ENCODE results near the gene ACCS. TPM values are rescaled to one million over a fixed set of nuclear protein-coding genes. Genes with fewer than 3 reads are reported as not detected.

The ACCS gene
- total and polyA plus RNA-seq, 9 of the 15 experiments (the other 6 are each of a cell fraction or from before 2014, with no cell fraction given): 4.2 to 25.9 (median 16.3) TPM

DNA sequence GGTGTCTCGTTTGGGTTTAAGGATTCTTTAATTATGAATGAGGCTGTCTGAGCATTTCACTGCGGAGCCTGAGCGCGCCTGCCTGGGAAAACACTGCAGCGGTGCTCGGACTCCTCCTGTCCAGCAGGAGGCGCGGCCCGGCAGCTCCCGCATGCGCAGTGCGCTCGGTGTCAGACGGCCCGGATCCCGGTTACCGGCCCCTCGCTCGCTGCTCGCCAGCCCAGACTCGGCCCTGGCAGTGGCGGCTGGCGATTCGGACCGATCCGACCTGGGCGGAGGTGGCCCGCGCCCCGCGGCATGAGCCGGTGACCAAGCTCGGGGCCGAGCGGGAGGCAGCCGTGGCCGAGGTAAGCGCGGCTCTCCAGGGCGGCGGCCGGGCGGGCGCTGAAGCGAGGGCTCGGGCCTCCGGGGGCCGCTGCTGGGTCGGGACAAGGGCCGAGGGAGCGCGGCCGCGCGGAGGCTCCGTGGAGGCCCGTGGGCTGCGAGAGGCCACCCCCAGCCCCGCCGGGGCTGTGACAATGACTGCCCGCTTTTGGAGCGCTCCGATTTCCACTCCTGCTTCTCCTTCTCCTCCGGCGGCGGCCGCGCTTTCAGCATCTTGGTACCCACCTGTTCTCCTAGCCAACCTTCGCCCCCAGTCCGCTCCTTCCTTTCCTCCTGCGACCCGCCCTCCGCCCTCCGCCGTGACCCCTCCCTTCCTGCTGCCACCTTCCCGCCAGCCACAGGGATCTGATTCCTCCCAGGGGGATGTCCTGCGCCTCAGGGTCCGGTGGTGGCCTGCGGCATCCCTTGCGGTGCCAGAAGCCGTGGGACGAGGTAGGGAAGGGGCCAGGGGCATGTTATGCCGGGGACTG is 29.7 kb downstream of the ACCS start, which contains the start of gene EXT2 (continued):
- TF ChIP-seq, protein P1, sequence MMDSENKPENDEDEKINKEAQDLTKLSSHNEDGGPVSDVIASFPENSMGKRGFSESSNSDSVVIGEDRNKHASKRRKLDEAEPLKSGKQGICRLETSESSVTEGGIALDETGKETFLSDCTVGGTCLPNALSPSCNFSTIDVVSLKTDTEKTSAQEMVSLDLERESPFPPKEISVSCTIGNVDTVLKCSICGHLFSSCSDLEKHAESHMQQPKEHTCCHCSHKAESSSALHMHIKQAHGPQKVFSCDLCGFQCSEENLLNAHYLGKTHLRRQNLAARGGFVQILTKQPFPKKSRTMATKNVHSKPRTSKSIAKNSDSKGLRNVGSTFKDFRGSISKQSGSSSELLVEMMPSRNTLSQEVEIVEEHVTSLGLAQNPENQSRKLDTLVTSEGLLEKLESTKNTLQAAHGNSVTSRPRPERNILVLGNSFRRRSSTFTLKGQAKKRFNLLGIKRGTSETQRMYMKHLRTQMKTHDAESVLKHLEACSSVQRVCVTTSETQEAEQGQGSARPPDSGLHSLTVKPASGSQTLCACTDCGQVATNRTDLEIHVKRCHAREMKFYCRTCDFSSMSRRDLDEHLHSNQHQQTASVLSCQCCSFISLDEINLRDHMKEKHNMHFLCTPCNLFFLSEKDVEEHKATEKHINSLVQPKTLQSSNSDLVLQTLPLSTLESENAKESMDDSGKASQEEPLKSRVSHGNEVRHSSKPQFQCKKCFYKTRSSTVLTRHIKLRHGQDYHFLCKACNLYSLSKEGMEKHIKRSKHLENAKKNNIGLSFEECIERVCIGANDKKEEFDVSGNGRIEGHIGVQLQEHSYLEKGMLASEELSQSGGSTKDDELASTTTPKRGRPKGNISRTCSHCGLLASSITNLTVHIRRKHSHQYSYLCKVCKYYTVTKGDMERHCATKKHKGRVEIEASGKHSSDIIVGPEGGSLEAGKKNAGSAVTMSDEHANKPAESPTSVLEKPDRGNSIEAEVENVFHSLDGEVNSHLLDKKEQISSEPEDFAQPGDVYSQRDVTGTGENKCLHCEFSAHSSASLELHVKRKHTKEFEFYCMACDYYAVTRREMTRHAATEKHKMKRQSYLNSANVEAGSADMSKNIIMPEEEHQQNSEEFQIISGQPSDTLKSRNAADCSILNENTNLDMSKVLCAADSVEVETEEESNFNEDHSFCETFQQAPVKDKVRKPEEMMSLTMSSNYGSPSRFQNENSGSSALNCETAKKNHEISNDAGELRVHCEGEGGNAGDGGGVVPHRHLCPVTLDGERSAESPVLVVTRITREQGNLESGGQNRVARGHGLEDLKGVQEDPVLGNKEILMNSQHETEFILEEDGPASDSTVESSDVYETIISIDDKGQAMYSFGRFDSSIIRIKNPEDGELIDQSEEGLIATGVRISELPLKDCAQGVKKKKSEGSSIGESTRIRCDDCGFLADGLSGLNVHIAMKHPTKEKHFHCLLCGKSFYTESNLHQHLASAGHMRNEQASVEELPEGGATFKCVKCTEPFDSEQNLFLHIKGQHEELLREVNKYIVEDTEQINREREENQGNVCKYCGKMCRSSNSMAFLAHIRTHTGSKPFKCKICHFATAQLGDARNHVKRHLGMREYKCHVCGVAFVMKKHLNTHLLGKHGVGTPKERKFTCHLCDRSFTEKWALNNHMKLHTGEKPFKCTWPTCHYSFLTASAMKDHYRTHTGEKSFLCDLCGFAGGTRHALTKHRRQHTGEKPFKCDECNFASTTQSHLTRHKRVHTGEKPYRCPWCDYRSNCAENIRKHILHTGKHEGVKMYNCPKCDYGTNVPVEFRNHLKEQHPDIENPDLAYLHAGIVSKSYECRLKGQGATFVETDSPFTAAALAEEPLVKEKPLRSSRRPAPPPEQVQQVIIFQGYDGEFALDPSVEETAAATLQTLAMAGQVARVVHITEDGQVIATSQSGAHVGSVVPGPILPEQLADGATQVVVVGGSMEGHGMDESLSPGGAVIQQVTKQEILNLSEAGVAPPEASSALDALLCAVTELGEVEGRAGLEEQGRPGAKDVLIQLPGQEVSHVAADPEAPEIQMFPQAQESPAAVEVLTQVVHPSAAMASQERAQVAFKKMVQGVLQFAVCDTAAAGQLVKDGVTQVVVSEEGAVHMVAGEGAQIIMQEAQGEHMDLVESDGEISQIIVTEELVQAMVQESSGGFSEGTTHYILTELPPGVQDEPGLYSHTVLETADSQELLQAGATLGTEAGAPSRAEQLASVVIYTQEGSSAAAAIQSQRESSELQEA (IDR thresholded peaks at IDR 0.05; ENCODE audit: low read depth): no peak
- TF ChIP-seq, protein P2, sequence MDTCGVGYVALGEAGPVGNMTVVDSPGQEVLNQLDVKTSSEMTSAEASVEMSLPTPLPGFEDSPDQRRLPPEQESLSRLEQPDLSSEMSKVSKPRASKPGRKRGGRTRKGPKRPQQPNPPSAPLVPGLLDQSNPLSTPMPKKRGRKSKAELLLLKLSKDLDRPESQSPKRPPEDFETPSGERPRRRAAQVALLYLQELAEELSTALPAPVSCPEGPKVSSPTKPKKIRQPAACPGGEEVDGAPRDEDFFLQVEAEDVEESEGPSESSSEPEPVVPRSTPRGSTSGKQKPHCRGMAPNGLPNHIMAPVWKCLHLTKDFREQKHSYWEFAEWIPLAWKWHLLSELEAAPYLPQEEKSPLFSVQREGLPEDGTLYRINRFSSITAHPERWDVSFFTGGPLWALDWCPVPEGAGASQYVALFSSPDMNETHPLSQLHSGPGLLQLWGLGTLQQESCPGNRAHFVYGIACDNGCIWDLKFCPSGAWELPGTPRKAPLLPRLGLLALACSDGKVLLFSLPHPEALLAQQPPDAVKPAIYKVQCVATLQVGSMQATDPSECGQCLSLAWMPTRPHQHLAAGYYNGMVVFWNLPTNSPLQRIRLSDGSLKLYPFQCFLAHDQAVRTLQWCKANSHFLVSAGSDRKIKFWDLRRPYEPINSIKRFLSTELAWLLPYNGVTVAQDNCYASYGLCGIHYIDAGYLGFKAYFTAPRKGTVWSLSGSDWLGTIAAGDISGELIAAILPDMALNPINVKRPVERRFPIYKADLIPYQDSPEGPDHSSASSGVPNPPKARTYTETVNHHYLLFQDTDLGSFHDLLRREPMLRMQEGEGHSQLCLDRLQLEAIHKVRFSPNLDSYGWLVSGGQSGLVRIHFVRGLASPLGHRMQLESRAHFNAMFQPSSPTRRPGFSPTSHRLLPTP (IDR thresholded peaks at IDR 0.05; ENCODE audit: borderline replicate concordance, extremely low read depth, insufficient read length): no peak
- TF ChIP-seq ZNF444 (CRISPR knock-in tag; IDR thresholded peaks at IDR 0.05) (no peak), RBM14 (IDR thresholded peaks at IDR 0.05; ENCODE audit: borderline replicate concordance, insufficient read depth, low read depth, low read length) (no peak), RFX5 (IDR thresholded peaks at IDR 0.05; ENCODE audit: low read depth, low read length) (no peak), SRSF7 (optimal IDR thresholded peaks at IDR 0.05; ENCODE audit: low read depth, low read length) (no peak), KAT2B (IDR thresholded peaks at IDR 0.05; ENCODE audit: low read depth, low read length) (no peak), FOXK2 (conservative IDR thresholded peaks at IDR 0.05 in 1 of 2, IDR thresholded peaks at IDR 0.05 in 1 of 2; ENCODE audit: low read depth in 2 of 2) (no peak), CBX2 (IDR thresholded peaks at IDR 0.05; ENCODE audit: insufficient read depth, low read length, poor library complexity, severe bottlenecking) (no peak), THRAP3 (IDR thresholded peaks at IDR 0.05; ENCODE audit: borderline replicate concordance) (no peak)
- TF ChIP-seq, protein P3, sequence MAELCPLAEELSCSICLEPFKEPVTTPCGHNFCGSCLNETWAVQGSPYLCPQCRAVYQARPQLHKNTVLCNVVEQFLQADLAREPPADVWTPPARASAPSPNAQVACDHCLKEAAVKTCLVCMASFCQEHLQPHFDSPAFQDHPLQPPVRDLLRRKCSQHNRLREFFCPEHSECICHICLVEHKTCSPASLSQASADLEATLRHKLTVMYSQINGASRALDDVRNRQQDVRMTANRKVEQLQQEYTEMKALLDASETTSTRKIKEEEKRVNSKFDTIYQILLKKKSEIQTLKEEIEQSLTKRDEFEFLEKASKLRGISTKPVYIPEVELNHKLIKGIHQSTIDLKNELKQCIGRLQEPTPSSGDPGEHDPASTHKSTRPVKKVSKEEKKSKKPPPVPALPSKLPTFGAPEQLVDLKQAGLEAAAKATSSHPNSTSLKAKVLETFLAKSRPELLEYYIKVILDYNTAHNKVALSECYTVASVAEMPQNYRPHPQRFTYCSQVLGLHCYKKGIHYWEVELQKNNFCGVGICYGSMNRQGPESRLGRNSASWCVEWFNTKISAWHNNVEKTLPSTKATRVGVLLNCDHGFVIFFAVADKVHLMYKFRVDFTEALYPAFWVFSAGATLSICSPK (IDR thresholded peaks at IDR 0.05; ENCODE audit: borderline replicate concordance): no peak
- TF ChIP-seq, protein P4, sequence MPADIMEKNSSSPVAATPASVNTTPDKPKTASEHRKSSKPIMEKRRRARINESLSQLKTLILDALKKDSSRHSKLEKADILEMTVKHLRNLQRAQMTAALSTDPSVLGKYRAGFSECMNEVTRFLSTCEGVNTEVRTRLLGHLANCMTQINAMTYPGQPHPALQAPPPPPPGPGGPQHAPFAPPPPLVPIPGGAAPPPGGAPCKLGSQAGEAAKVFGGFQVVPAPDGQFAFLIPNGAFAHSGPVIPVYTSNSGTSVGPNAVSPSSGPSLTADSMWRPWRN (IDR thresholded peaks at IDR 0.05; ENCODE audit: low read depth): no peak
